ENCODE measurements around the gene IGFBP1. TPM values are rescaled to one million over a fixed set of nuclear protein-coding genes. Genes with fewer than 3 reads are reported as not detected.
A peak's percentile ranks its signal among the peaks of the same experiment; 100 is the strongest.

IGFBP1 gene
- polyA plus RNA-seq, 1 of the 3 experiments (the other 2 are of a cell fraction) = not detected

- no peak for TF ChIP-seq EP300 (IDR thresholded peaks at IDR 0.05; ENCODE audit: borderline replicate concordance in 1 of 2, low read depth in 1 of 2, low read length in 1 of 2)
Measured at GRCh38 chr7:45873355-45873754, 14.9 kb upstream of the IGFBP1 start (continued).

- peaks cover 0 to 5% of the 10 kb centered on the region in 2 experiments; a peak in 3 of 4 replicates for H3K4me1 ChIP-seq (ENCODE audit: control insufficient read depth in 1 of 2, insufficient read depth in 2 of 2, low read depth in 1 of 2, low read length in 1 of 2)
- no peak overlapping the region for H2AFZ ChIP-seq (ENCODE audit: low read depth)
- H3K79me2 ChIP-seq (ENCODE audit: insufficient read depth) = no peaks in the 10 kb centered on the region
- peaks cover 12% of the 10 kb centered on the region for H3F3A ChIP-seq (replicated peaks; ENCODE audit: insufficient read depth)
- no peaks in the 10 kb centered on the region for H4K20me1 ChIP-seq (ENCODE audit: insufficient read depth)
- no peak overlapping the region for H3K9ac ChIP-seq
- H3K36me3 ChIP-seq (replicated peaks in 1 of 2; ENCODE audit: control insufficient read depth in 1 of 2, insufficient read depth in 2 of 2, low read length in 1 of 2) = no peaks in the 10 kb centered on the region
- no peaks in the 10 kb centered on the region for H3K9me3 ChIP-seq
- peak overlapping the region; percentile 39; the same call in 1 of the 2 replicates for H3K4me2 ChIP-seq
- no peak for TF ChIP-seq MXI1 (IDR thresholded peaks at IDR 0.05; ENCODE audit: low read depth, low read length)
- TF ChIP-seq JUND (IDR thresholded peaks at IDR 0.05) = peak; percentile 88
- peak; percentile 61 for TF ChIP-seq NFIC (IDR thresholded peaks at IDR 0.05; ENCODE audit: borderline replicate concordance)
- TF ChIP-seq MAX (IDR thresholded peaks at IDR 0.05; ENCODE audit: low read depth) = no peak
- TF ChIP-seq MEF2A (IDR thresholded peaks at IDR 0.05; ENCODE audit: borderline replicate concordance, low read depth) = no peak
- peak; percentile 73 for TF ChIP-seq TCF12 (IDR thresholded peaks at IDR 0.05)
- TF ChIP-seq ELF1 (IDR thresholded peaks at IDR 0.05) = 0 out of 2 replicates have a peak, but pooled peaks have one; percentile 13
- no peak for TF ChIP-seq NRF1 (IDR thresholded peaks at IDR 0.05; ENCODE audit: low read depth, low read length)
- peak; percentile 54; the same call in 1 of the 2 replicates for TF ChIP-seq PBX3 (IDR thresholded peaks at IDR 0.05)
- no peak for TF ChIP-seq IRF3 (IDR thresholded peaks at IDR 0.05; ENCODE audit: low read depth, low read length)
- TF ChIP-seq RFX5 (IDR thresholded peaks at IDR 0.05; ENCODE audit: low read length) = no peak
- TF ChIP-seq FOSL2 (IDR thresholded peaks at IDR 0.05; ENCODE audit: borderline replicate concordance, low read depth) = peak; percentile 92
- peak; percentile 33; the same call in 1 of the 2 replicates for TF ChIP-seq RXRA (IDR thresholded peaks at IDR 0.05; ENCODE audit: borderline replicate concordance, low read depth)
- no peak for TF ChIP-seq GATA2 (CRISPR knock-in tag; IDR thresholded peaks at IDR 0.05)
- TF ChIP-seq EP300 (IDR thresholded peaks at IDR 0.05; ENCODE audit: borderline replicate concordance in 1 of 2, low read depth in 1 of 2, low read length in 1 of 2) = peak in 1 of 2 experiments; percentile 75; a peak in 1 of 4 replicates
- H3K4me3 ChIP-seq (ENCODE audit: low read depth in 2 of 2, low read length in 1 of 2) = no peak overlapping the region
- CTCF ChIA-PET = interaction anchor here (0.9 to 1.2 kb wide), 2 partner anchors 9 to 48 kb away, joined by 3 read pairs; no protein-coding TSS in a partner anchor
- no peak for DNase-seq
- H3K27ac ChIP-seq (ENCODE audit: low read depth in 2 of 2, low read length in 1 of 2) = peak overlapping the region in 1 of 2 experiments; percentile 56; a peak in 2 of 4 replicates
- 68% methylated on average over 5 of the region's 8 CpGs for WGBS (ENCODE audit: low lambda C conversion rate)
- no peaks in the 10 kb centered on the region for H3K27me3 ChIP-seq (ENCODE audit: insufficient read depth)
- H3K9me2 ChIP-seq = no peaks in the 10 kb centered on the region
- POLR2A ChIA-PET = no interaction called here
Measured at GRCh38 chr7:45874408-45875131, 13.7 kb upstream of the IGFBP1 start.
